CD4-positive, alpha-beta T cell treated with Interleukin-10 for 1 hour (primary cell): ENCODE measurements around the gene TRMT61A.

Experiments
- DNase-seq: peaks from one replicate; pipeline ENCODE4 v3.0.0-alpha.2; 2020

TRMT61A gene

DNA sequence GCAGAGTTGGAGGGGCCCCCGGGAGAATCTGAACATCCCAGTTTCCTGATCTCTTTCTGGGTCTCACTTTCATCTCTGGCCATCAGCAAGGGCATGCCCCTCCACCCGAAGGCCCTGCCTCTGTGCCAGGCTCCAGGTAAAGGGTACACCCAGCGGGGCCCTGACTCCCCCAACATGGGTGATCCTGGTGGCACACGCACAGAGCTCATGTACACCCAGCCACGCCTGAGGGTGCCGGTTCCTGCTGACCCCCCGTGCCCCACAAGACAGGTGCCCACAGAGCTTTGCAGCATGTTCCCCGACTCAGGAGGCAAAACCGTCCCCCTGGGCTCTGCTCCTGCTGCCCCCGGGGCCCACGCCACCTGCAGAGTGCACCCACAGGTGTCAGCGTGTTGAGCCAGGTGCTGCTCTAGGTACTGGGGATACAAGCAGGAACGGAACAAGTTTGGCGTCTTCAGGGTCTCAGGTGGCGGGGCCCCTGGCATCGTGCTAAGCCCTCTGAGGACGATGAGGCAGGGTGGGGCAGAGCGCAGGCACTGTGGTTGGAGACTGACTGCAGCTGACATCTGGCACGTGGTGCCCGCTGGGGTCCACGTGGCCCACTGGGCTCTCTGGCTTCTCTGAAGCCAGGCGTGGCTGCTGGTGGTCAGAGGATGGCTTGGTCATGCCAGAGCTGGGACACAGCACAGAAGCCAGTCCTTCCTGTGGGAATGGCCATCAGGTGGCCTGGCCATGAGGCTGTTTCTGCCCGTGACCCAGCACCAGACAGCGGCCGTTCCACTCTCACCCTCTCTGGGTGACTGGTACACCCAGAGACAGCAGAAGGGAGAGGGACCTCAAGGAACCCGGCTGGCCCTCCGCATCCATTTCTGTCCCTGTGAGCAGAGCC lies 19.7 kb downstream of the TRMT61A start:
- no peak for DNase-seq

DNA sequence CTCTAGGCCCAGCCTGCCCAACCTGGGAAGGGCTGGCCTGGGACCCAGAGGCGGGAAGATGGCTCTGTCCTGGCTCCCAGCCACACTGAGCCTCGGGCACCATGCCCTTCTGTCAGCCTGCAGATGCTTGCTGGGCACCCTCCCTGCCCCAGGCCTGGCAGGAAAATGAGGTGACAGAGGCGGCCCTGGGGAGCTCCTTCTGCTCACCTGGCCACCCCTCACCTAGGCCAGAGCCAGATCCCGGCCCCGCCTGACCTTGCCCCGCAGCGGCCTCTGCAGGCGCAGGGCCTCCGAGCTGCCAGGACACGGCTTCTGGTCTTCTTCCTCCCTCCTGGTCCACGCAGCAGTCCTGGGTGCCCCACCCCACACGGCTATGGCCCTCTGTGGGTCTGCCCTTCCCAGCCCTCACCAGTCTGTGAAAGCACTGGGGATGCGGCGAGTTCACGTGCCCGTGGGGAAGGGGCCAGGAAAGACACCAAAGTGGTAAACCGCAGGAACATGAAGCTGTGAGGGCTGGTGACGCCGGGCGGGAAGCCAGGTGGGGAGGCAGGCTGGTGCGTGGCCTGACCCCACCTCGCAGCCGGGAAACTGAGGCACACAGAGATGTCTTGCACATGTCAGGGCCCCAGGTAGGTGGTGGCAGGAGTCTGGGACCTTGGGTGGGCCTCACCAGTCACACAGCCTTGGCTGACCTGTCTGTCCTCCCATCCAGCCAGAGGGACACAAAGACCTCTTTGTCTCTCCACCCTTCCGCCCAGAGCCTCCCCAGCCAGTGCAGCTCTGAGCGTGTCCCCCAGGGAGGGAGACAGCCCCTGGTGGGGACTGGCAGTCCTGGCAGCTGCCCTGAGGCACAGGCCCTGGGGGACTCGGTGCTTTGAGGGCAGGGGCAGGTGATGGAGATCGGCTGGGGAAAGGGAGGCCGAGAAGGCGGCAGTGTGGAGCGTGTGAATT lies 20.6 kb downstream of the TRMT61A start:
- DNase-seq: no peak

- no peak for DNase-seq
These were observed 21.7 kb downstream of the TRMT61A start for GRCh38 chr14:103550451-103551337.

- no peak for DNase-seq
These were observed 22.4 kb downstream of the TRMT61A start for GRCh38 chr14:103551338-103551762.

DNA sequence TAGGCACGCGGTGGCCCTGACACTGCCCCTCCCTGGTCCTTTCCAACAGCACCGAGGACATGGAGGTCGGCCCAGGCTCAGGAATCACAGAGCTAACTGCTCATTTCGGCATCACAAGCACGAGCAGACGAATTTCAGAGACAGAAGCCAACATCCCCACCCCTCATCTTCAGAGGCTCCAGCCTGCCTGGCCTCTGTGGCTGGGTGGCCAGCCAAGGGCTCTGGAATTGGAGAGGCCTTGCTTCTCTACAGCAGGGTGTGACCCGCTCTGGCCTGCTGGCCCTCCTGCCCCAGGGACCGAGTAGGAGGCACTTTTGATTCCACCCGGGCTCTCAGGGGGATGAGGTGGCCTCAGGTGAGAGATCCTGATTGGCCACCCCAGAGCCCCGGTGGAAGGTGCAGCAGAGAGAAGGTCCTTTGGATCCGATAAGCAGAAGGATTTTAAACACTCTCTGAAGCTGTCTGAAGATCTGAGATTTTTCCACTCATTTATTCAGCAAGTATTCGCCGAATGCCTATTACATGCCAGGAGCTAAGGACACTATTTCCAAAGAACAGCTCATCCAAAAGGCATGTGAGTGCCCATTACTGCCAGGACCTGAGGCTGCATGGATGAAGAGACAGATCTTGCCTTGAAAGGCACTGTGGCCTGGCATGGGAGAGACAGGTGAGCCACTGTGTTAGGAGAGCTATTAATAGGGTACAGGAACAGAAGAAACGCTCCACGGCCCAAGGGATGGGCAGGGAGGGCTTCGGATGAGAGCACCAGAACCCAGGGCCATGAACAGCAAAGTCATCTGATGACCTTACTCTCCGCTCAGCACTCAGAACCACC lies 23.2 kb downstream of the TRMT61A start:
- DNase-seq: no peak

DNA sequence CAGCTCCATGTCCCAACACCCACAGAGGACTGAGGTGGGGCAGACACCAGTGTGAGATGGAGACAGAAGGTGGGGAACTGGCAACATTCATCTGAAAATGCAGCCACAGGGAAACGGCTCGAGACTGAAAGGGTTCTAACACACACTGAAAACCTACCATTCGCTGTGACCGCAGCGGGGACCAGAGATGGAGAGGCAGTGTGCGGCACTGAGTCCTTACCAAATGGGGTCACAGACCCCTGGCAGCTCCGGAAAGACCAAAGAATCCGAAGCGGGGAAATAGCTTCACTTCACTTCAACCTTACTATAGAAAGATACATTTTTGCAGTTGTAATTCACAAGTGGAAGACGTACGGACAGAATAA lies 23.8 kb downstream of the TRMT61A start:
- DNase-seq: no peak

- DNase-seq: no peak
These were observed 26.8 kb downstream of the TRMT61A start for GRCh38 chr14:103555559-103556337.

- no peak for DNase-seq
These were observed 28.2 kb downstream of the TRMT61A start for GRCh38 chr14:103556946-103557758.

- DNase-seq: no peak
These were observed 29.3 kb downstream of the TRMT61A start for GRCh38 chr14:103558071-103558882.

- no peak for DNase-seq
These were observed 30.8 kb downstream of the TRMT61A start for GRCh38 chr14:103559766-103560165.

DNA sequence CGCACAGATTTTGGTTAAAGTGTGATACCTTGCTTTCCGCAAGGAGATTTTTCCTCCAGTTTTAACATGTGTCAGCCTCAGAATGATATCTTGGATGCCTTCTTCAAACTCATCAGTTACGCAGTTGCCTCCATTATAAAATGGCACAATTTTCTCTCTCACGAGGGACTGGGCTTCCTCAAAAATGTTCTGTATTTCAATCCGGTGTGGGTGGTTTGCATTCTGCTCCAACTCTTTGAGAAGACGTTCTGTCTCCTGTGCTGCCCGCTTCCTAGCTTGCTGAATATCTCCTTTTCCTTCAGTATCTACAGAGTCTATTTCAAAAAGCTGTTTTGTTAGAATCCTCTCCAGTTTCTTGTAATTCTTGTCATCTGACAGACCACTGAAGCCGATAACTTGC lies 31.7 kb downstream of the TRMT61A start:
- no peak for DNase-seq

DNA sequence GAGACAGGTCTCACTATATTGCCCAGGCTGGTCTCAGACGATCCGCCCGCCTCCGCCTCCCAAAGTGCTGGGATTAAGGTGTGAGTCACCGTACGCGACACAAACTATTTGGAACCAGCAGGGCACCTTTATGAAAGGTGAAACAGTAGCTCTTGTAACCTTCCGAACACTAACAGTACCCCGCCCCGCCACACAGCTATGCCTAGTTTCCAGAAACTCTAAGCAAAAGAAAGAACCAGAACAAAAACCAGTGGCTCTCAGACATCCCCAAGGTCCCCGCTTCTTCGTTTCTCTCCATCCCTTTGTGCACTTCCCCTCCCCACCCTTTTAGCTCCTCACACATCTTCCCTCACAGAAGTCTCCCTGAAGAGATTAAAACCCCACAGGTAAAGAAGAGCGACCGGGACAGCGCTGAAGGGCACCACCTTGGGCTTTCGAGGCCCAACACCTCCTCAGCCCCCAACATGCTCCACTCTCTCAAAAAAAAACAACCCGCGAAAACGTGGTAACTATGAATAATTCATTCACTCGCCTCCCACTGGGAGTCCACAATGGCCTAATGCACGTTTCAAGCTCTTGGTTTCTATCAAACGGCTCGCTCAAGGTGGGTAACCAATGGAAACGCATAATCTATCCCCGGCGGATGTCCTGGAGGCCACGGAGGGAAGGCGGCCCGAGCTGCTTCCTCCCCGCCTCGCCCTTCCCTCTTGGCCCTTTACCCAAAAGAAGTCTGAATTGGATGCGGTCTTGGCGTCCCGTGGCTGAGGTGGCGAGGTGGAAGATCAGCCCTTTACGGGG lies 32.6 kb downstream of the TRMT61A start:
- DNase-seq: peak; percentile 50

DNA sequence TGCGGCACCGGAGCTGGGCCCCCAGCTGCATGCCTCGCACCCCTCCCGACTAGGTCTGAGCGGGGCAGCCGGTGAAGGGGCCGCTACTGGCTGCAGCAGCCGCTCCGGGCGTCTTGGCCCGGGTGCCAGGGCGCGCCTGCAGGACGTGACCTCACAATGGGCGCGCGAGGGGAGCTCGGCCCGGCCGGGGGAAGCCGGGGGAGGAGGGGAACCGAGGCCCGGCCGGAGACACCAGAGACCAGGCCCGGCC lies 33.1 kb downstream of the TRMT61A start:
- DNase-seq: no peak

DNA sequence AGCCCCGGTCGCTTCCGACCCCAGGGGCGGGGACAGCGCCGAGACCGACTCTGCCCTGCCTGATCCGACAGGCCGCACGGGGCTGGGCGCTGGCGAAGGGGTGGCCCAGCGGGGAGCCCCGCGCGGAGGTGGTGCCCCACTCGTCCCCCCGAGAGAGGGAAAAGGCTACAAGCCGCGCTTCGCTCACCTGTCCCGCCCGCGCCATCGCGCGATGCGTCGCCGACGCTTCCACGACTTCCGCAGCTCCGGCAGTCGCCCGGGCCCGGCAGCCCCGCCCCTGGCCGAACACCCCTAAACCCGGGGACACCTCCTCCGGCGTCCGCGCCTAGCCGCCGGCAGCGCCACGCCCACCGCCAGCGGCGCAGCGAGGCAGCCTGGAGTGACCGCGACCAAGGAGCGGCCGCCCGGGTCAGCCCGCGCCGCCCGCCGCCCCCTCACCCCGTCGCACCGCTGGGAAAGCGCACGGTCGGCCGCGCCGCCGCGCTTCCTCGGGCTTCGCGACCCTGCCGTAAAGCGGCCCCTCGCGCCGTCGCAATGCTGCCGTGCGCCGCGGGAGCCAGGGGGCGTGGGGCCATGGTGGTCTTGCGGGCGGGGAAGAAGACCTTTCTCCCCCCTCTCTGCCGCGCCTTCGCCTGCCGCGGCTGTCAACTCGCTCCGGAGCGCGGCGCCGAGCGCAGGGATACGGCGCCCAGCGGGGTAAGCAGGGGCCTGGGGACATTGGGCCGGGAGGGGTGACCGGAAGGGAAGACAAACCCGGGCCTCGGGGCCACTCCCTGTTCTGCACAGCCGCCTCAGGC lies 33.6 kb downstream of the TRMT61A start, which contains the start of the genes BAG5 and COA8:
Gene BAG5 (minus strand): TSS at position 229 of the 797 bp plus-strand sequence. CDS start 1,493 bp downstream, outside the sequence.
Gene COA8 (plus strand): TSS at position 532 of the 797 bp plus-strand sequence. CDS start 42 bp downstream, at position 574.
- DNase-seq: peak; percentile 85

DNA sequence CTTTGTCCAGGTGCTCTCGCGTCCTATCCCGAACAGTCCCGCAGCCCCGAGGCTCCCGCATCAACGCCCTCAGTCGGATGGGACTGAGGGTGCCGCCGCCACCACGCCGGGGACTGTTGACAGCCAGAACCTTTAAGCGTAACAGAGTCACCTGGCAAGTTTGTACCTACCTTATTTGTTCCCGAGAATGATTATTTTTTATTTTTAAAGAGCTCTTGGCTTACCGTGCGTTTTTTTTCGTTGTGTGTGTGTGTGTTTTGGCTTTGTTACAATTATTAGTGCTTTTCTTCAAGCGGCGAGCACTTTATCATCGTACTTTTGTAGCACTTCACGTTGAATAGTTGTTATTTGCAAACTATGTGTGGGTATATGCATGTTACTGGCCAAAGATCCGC lies 34.2 kb downstream of the TRMT61A start:
- DNase-seq: no peak

- no peak for DNase-seq
These were observed 35.0 kb downstream of the TRMT61A start for GRCh38 chr14:103563844-103564505.

DNA sequence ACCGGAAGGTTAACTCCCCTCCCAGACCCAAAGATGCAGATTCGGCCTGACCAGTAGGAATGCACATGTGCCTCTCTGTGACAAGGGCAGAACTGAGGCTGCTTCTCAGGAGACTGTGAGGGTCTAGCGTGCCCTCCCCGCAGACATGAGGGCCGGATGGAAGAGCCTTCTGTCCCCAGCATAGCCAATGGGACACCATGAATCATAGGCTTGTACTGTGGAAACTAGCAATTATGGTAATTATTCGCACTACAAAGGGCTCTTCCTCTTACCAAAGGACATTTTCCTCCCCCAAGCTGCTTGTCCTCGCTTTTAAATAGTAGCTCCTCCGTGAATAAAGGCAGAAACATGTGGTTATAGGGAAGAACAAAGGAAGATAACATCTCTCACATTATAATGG lies 40.0 kb downstream of the TRMT61A start:
- DNase-seq: no peak
